Measurements from ENCODE around the gene DLG1.

GRCh38 chr3:197088370-197088769, 210.0 kb downstream of the DLG1 start:
- no peak for TF ChIP-seq CTCF (conservative IDR thresholded peaks at IDR 0.05; ENCODE audit: low read depth, low read length)
- no peak for TF ChIP-seq EZH2 (IDR thresholded peaks at IDR 0.05; ENCODE audit: borderline replicate concordance, low read depth, low read length, poor library complexity, severe bottlenecking)
